Natural killer cell (primary cell): ENCODE data around the gene ABHD15. TPM values are rescaled to one million over a fixed set of nuclear protein-coding genes. Genes with fewer than 3 reads are reported as not detected.
A peak's percentile ranks its signal among the peaks of the same experiment; 100 is the strongest.

Experiments
- ATAC-seq, 3 donors: fragments of 150-1000 bp in 2 of 3; fragments of 200-7000 bp in 1 of 3; cut with Tn5 transposase; 1 replicate in 1 of 3; 2 replicates in 2 of 3; pipeline ENCODE4 v1.10.0; 2021; ENCODE audit warnings: mild to moderate bottlenecking in 2 of 3, moderate library complexity in 2 of 3
- DNase-seq, 2 donors: peaks; one replicate each; pipeline versions ENCODE4 v3.0.0 to v3.0.0-alpha.2; 2013 to 2021; ENCODE audit warnings: mixed read lengths in 1 of 2
- H3K27ac ChIP-seq: one replicate; pipeline ENCODE4 v1.5.1; 2013; ENCODE audit warnings: mild to moderate bottlenecking, low read length
- H3K27me3 ChIP-seq: one replicate; pipeline ENCODE4 v1.6.1; 2013; ENCODE audit warnings: low read length; ENCODE audit not compliant: control insufficient read depth, insufficient read depth
- H3K36me3 ChIP-seq: one replicate; pipeline ENCODE4 v1.6.1; 2013; ENCODE audit warnings: low read length; ENCODE audit not compliant: control insufficient read depth, insufficient read depth
- H3K4me1 ChIP-seq: one replicate; pipeline ENCODE4 v1.6.1; 2013; ENCODE audit warnings: low read length; ENCODE audit not compliant: control insufficient read depth, insufficient read depth
- H3K4me3 ChIP-seq: one replicate; pipeline ENCODE4 v1.5.1; 2013; ENCODE audit warnings: low read length
- H3K9me3 ChIP-seq: one replicate; pipeline ENCODE4 v1.6.1; 2013; ENCODE audit warnings: low read length; ENCODE audit not compliant: control insufficient read depth, insufficient read depth
- H3K27ac Mint-ChIP-seq, 2 donors: one replicate each; pipeline ENCODE4 v1.8.0; 2022; ENCODE audit warnings: mild to moderate bottlenecking in 2 of 2, mixed read lengths in 2 of 2, moderate library complexity in 1 of 2
- H3K27me3 Mint-ChIP-seq, 2 donors: one replicate each; pipeline ENCODE4 v1.8.0; 2022; ENCODE audit warnings: low read depth in 2 of 2, mixed read lengths in 2 of 2
- H3K36me3 Mint-ChIP-seq: one replicate; pipeline ENCODE4 v1.8.0; 2022; ENCODE audit warnings: mixed read lengths
- H3K4me1 Mint-ChIP-seq, 2 donors: one replicate each; pipeline ENCODE4 v1.8.0; 2022; ENCODE audit warnings: mixed read lengths in 2 of 2
- H3K4me3 Mint-ChIP-seq: one replicate; pipeline ENCODE4 v1.8.0; 2022; ENCODE audit warnings: mild to moderate bottlenecking, moderate library complexity, mixed read lengths
- H3K9me3 Mint-ChIP-seq, 2 donors: one replicate each; pipeline ENCODE4 v1.8.0; 2022; ENCODE audit warnings: mixed read lengths in 2 of 2
- CTCF ChIP-seq: fragments of 200-600 bp; IDR thresholded peaks from one replicate; pipeline ENCODE4 v1.8.0; 2022; ENCODE audit warnings: antibody characterized with exemption
- WGBS: methylation state at CpG from one replicate; pipeline ENCODE4 v1.1.7; 2013; ENCODE audit warnings: missing lambda C conversion rate; ENCODE audit not compliant: insufficient coverage; 5-methylcytosine and 5-hydroxymethylcytosine counted together
- intact Hi-C: fragments of 100-400 bp; cut with micrococcal nuclease; formaldehyde crosslinking; loops from one replicate; pipeline ENCODE4 v1.14.2; 2022
- total RNA-seq, 4 donors: library from RNA; stranded (reverse); fragments of 120-200 nt in 1 of 4; gene quantifications; one replicate each; pipeline versions ENCODE4 v1.2.3 to v1.2.4, GENCODE V29; 2013 to 2022

Gene ABHD15
- total RNA-seq, 3 donors from 2014 or later (not counting 1 experiment from before 2014, with no cell fraction given) = 31.7 to 33.8 (median 33.1) TPM

GRCh38 chr17:29593591-29594518, 27.0 kb upstream of the ABHD15 start:
- Mint-ChIP-seq H3K4me3 (peak overlapping the region; percentile 68), H3K27me3 (peaks cover 2% of the 10 kb centered on the region in 2 donors), H3K9me3 (no peaks in the 10 kb centered on the region), H3K4me1 (peaks cover 9 to 43% of the 10 kb centered on the region in 2 donors), H3K36me3 (no peaks in the 10 kb centered on the region), H3K27ac (no peak overlapping the region)
- no peak for TF ChIP-seq CTCF
- intact Hi-C loops = no loop called here
- Histone ChIP-seq H3K27me3 (peaks cover 3% of the 10 kb centered on the region), H3K27ac (no peak overlapping the region), H3K4me1 (peaks cover 43% of the 10 kb centered on the region), H3K36me3 (no peaks in the 10 kb centered on the region), H3K9me3 (no peaks in the 10 kb centered on the region), H3K4me3 (peak overlapping the region; percentile 24)
- peak in 1 of 2 donors; percentile 54 for DNase-seq
- ATAC-seq = no peak
- WGBS = 4% methylated on average over 62 of the region's 64 CpGs

GRCh38 chr17:29592850-29593551, 26.2 kb upstream of the ABHD15 start, which contains the start of gene ANKRD13B:
TSS of gene ANKRD13B (plus strand) at chr17:29593132. CDS start at chr17:29593622, 490 bp downstream.
- intact Hi-C loops = loop anchor here (1.0 kb wide), 1 partner anchor 22 kb away; no protein-coding TSS in a partner anchor
- Mint-ChIP-seq H3K9me3 (no peaks in the 10 kb centered on the region), H3K4me1 (peaks cover 14 to 52% of the 10 kb centered on the region in 2 donors), H3K27ac (peak within 1 kb of the TSS in 1 of 2 donors; percentile 40), H3K4me3 (peak within 1 kb of the TSS; percentile 77), H3K36me3 (no peaks in the 10 kb centered on the region), H3K27me3 (no peaks in the 10 kb centered on the region)
- Histone ChIP-seq H3K36me3 (no peaks in the 10 kb centered on the region), H3K27ac (no peak within 1 kb of the TSS), H3K4me3 (peak within 1 kb of the TSS; percentile 50), H3K9me3 (no peaks in the 10 kb centered on the region), H3K27me3 (peaks cover 3% of the 10 kb centered on the region), H3K4me1 (peaks cover 51% of the 10 kb centered on the region)
- peak in 1 of 2 donors; percentile 54 for DNase-seq
- under 1% methylated on average over 96 of the region's 96 CpGs for WGBS
- peak in 1 of 3 donors; percentile 4 for ATAC-seq
- no peak for TF ChIP-seq CTCF

- WGBS = 22% methylated on average over 22 of the region's 25 CpGs
- peaks cover 3% of the 10 kb centered on the region for H3K27me3 ChIP-seq
- intact Hi-C loops = loop anchor here (1.0 kb wide), 1 partner anchor 23 kb away; no protein-coding TSS in a partner anchor
- DNase-seq (peak; percentile 78 to 84), ATAC-seq (peak; percentile 44 to 58 (median 47))
- Mint-ChIP-seq H3K4me1 (peaks cover 20 to 61% of the 10 kb centered on the region in 2 donors), H3K27me3 (no peaks in the 10 kb centered on the region), H3K4me3 (peak overlapping the region; percentile 77), H3K36me3 (no peaks in the 10 kb centered on the region), H3K9me3 (no peaks in the 10 kb centered on the region), H3K27ac (peak overlapping the region in 1 of 2 donors; percentile 40)
- no peak overlapping the region for H3K27ac ChIP-seq
- no peaks in the 10 kb centered on the region for H3K9me3 ChIP-seq
- TF ChIP-seq CTCF = peak; percentile 92
- no peaks in the 10 kb centered on the region for H3K36me3 ChIP-seq
- peak overlapping the region; percentile 12 for H3K4me3 ChIP-seq
- H3K4me1 ChIP-seq = peaks cover 62% of the 10 kb centered on the region
Observed at GRCh38 chr17:29591737-29592608, 25.1 kb upstream of the ABHD15 start.
